ENCODE results near the gene EIF3D. TPM values are rescaled to one million over a fixed set of nuclear protein-coding genes. Genes with fewer than 3 reads are reported as not detected.

Gene EIF3D
- total RNA-seq, 6 donors from 2014 or later: 125 to 202 (median 142) TPM

DNA sequence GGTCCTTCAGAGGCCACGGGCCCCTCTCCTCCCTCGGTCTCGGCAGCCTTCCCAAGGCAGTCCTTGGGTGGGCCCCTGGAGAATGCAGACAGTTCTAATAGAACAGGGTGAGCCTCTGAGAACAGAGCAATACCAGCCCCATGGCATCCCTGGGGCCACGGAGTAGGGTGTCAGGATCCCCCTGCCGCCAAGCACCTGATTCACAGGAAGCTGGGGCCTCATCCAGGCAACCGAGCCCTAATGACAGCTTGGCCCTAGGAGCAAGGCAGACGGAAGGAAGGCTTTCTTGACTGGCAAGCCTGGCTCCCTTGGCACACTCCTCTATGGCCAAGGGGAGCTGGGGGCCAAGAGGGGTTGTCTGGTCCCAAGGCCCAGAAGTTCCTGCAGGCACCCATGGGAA lies 62.7 kb downstream of the EIF3D start:
- TF ChIP-seq POLR2AphosphoS5 (IDR thresholded peaks at IDR 0.05) (no peak), EP300 (IDR thresholded peaks at IDR 0.05) (no peak), POLR2A (IDR thresholded peaks at IDR 0.05) (no peak)
- TF ChIP-seq, protein P1, sequence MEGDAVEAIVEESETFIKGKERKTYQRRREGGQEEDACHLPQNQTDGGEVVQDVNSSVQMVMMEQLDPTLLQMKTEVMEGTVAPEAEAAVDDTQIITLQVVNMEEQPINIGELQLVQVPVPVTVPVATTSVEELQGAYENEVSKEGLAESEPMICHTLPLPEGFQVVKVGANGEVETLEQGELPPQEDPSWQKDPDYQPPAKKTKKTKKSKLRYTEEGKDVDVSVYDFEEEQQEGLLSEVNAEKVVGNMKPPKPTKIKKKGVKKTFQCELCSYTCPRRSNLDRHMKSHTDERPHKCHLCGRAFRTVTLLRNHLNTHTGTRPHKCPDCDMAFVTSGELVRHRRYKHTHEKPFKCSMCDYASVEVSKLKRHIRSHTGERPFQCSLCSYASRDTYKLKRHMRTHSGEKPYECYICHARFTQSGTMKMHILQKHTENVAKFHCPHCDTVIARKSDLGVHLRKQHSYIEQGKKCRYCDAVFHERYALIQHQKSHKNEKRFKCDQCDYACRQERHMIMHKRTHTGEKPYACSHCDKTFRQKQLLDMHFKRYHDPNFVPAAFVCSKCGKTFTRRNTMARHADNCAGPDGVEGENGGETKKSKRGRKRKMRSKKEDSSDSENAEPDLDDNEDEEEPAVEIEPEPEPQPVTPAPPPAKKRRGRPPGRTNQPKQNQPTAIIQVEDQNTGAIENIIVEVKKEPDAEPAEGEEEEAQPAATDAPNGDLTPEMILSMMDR (IDR thresholded peaks at IDR 0.05): no peak
- DNase-seq (no peak), ATAC-seq (ENCODE audit: low FRiP score in 2 of 2) (no peak)
- H3K36me3 ChIP-seq: peaks cover 0 to 12% (median 2%) of the 10 kb centered on the region in 4 donors
- WGBS, 2 donors: 80 to 83% methylated on average over 5 to 7 of the region's 7 CpGs
- no peaks in the 10 kb centered on the region for H3K27me3 ChIP-seq
- H3K27ac ChIP-seq: peak overlapping the region; percentile 84 to 95 (median 90)
- H3K4me1 ChIP-seq: peaks cover 65 to 85% (median 83%) of the 10 kb centered on the region in 4 donors
- H3K9me3 ChIP-seq: no peaks in the 10 kb centered on the region
- no peak overlapping the region for H3K4me3 ChIP-seq

- Histone ChIP-seq H3K27ac (peak overlapping the region; percentile 84 to 95 (median 90)), H3K36me3 (peaks cover 0 to 7% (median 0%) of the 10 kb centered on the region in 4 donors), H3K27me3 (no peaks in the 10 kb centered on the region), H3K4me1 (peaks cover 64 to 86% (median 82%) of the 10 kb centered on the region in 4 donors), H3K9me3 (no peaks in the 10 kb centered on the region), H3K4me3 (no peak overlapping the region)
- 30 to 53% methylated on average over 11 to 24 of the region's 25 CpGs for WGBS, 2 donors
- TF ChIP-seq, protein P1 (IDR thresholded peaks at IDR 0.05): no peak
- TF ChIP-seq POLR2A (IDR thresholded peaks at IDR 0.05) (peak in 1 of 4 donors; percentile 16), EP300 (IDR thresholded peaks at IDR 0.05) (peak in 1 of 4 donors; percentile 53), POLR2AphosphoS5 (IDR thresholded peaks at IDR 0.05) (peak; percentile 43 to 51)
- ATAC-seq (ENCODE audit: low FRiP score in 2 of 2) (peak; percentile 70 to 77), DNase-seq (peak; percentile 82 to 88)
Observed at GRCh38 chr22:36465232-36466021, 63.5 kb downstream of the EIF3D start.

DNA sequence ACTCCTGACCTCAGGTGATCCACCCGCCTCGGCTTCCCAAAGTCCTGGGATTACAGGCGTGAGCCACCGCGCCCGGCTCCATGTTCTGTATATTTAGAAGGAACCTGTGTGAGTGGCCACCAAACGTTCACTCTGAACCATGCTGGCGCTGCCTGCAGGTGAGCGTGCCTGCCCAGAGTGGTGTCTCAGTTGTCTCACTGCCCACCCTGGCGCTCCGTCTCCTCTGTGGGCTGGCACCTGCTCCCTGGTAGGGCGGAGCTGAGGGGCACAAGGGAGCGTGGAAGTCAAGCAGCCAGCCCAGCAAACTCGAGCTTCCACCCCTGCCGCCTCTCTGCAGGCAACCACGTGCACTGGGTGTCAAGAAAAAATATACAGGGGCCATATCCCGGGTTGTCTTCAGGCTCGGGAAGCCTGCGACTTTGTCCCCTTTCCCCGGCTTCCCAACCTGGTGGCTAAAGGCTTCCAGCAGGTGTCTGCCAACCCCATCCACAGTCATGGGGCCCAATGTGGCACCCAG lies 64.2 kb downstream of the EIF3D start:
- no peak overlapping the region for H3K4me3 ChIP-seq
- peaks cover 58 to 82% (median 76%) of the 10 kb centered on the region in 4 donors for H3K4me1 ChIP-seq
- H3K27ac ChIP-seq: peak overlapping the region; percentile 84 to 95 (median 90)
- peaks cover 0 to 7% (median 0%) of the 10 kb centered on the region in 4 donors for H3K36me3 ChIP-seq
- H3K9me3 ChIP-seq: no peaks in the 10 kb centered on the region
- ATAC-seq (ENCODE audit: low FRiP score in 2 of 2) (no peak), DNase-seq (peak in 1 of 2 donors; percentile 60)
- H3K27me3 ChIP-seq: no peaks in the 10 kb centered on the region
- 85 to 88% methylated on average over 12 of the region's 20 CpGs for WGBS, 2 donors
- TF ChIP-seq POLR2AphosphoS5 (IDR thresholded peaks at IDR 0.05): no peak
- TF ChIP-seq POLR2A (IDR thresholded peaks at IDR 0.05): no peak

DNA sequence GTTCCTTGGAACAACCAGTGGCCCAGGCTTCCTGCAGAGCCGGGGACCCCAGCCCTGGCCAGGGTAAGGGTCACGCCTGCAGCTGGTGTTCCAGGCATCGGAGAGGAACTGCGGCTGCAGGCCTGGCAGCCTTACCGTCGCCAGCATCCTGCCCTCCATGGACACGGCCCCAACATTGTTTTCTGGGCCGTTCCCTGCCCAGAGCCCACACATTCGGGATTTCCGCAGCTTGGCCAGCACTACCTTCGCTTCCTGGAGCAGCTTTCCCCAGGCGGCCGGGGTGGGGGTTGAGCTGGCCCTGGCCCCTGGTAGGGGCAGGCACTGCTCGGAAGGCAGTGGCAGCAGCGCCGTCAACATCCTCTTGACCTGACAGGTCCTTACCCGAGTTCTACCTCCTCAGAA lies 65.2 kb downstream of the EIF3D start:
- Histone ChIP-seq H3K27me3 (no peaks in the 10 kb centered on the region), H3K27ac (peak overlapping the region; percentile 84 to 95 (median 90)), H3K4me1 (peaks cover 56 to 72% (median 66%) of the 10 kb centered on the region in 4 donors), H3K4me3 (no peak overlapping the region), H3K9me3 (no peaks in the 10 kb centered on the region), H3K36me3 (peaks cover 0 to 7% (median 0%) of the 10 kb centered on the region in 4 donors)
- ATAC-seq (ENCODE audit: low FRiP score in 2 of 2): peak in 1 of 2 donors; percentile 34
- DNase-seq: peak; percentile 71 to 72
- WGBS, 2 donors: 34 to 40% methylated on average over 6 to 17 of the region's 17 CpGs
- peak; percentile 84 to 94 for TF ChIP-seq POLR2AphosphoS5 (IDR thresholded peaks at IDR 0.05)
- peak; percentile 64 to 85 (median 68) for TF ChIP-seq EP300 (IDR thresholded peaks at IDR 0.05)
- TF ChIP-seq POLR2A (IDR thresholded peaks at IDR 0.05): no peak
- TF ChIP-seq, protein P1 (IDR thresholded peaks at IDR 0.05): peak in 1 of 6 experiments; percentile 6

Data from upper lobe of left lung (tissue), 6 donors.